ENCODE results near the gene MAPKBP1.

Gene MAPKBP1

DNA sequence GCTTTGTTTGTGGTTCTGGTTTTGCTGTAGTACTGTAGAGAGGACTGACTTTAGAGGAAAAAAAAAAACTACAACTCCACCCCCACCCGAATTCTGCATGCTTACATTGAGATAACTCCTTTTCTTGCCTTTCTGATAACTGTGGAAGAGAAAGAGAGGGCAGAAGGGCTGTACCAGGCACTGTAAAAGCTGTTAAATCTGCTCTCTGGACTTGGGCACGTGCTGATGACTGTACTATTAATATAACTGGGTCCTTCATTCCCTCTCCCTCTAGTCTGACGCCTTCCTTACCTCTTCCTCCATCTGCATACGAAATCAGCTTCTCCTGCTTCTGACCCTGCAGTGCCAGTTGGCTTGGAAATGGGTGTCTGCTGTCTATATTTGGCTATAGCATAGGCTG is 15.0 kb downstream of the MAPKBP1 start:
- DNase-seq: no peak

DNA sequence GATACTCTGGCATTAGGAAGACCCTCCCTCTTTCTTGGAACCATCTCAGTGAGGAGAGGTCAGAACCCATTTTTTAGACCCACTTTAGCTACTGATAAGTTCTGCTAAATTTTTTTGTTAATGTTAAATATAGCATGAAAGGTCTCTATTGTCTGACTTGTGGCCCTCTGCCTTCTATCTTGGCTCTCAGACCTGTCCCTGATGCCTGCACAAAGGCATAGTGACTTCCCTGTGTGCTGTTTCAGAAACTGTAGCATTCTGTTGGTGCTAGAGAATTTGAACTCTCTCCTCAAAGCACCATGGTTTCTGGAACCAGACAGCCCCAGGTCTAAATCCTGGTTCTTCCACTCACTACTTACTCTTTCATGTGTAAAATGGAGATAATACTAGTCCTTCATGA is 15.4 kb downstream of the MAPKBP1 start:
- DNase-seq: no peak

DNA sequence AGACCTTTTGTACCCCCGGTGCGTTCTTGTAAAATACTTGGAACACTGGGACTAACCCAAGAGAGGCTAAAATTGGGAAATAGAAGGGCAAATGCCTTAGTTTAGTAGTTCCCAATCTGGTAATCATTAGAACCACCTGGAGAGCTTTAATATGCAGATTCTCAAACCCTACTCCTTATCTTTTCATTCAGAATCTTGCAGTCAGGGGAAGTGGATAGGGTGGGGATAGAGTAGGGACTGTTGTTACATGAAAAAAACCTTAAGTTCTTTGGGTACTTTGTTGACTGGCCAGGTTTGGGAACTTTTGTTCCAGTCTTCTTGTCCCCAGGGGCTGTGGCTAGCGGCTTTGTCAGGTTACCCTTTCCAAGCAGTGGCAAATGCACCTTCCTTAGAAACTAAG is 15.9 kb downstream of the MAPKBP1 start:
- DNase-seq: no peak

DNA sequence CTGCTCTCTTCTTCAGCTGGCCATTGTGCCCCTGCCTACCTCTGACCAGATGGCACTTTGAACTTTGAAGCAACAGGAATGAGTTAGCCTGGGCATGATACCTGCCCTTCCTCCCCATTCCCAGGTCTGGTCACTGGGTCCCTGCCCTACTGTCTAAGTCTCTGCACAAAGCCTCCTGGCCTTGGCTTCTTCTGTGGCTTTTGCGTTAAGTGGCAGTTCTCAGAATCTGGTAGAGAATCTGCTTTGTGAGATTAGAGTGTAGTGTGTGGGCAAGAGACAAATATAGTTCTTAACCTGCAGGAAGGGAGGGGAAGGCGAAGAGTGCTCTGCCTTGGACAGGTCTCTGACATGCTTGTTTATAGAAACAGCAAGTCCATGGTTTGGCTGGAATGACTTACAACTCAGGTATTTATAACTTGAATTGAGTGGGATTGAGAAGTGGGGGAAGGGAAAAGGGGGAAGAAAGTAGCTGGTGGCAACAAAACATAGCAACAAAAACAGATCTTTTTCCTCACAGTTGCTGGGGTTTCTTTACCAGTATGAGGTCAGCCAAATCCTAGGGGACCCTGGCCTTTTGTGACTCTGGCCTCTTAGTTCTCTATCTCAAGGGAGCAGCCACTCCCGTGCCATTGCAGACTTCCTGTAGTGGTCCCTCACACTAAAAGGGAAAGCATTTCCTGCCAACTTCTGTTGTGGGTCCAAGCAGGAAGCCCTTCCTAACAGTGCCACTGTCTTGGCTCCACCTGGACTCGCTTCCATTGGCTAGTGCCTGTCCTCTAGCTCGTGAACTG is 16.7 kb downstream of the MAPKBP1 start:
- no peak for DNase-seq

DNA sequence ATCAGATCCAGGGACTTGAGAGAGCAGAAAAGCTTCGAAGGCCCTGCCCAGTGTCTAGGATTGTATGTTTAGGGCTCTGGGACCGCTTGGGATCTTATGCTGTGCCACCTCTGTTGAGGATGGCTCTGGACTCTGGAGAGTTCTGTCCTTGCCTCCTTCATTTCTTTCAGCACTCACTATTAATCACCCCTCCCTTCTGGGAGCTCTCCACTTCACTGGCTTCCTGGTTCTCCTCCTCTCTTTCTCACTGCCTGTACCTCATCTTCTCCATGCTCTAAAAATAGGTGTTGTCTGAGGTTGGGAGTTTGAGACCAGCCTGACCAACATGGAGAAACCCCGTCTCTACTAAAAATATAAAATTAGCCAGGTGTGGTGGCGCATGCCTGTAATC is 17.3 kb downstream of the MAPKBP1 start:
- no peak for DNase-seq

DNA sequence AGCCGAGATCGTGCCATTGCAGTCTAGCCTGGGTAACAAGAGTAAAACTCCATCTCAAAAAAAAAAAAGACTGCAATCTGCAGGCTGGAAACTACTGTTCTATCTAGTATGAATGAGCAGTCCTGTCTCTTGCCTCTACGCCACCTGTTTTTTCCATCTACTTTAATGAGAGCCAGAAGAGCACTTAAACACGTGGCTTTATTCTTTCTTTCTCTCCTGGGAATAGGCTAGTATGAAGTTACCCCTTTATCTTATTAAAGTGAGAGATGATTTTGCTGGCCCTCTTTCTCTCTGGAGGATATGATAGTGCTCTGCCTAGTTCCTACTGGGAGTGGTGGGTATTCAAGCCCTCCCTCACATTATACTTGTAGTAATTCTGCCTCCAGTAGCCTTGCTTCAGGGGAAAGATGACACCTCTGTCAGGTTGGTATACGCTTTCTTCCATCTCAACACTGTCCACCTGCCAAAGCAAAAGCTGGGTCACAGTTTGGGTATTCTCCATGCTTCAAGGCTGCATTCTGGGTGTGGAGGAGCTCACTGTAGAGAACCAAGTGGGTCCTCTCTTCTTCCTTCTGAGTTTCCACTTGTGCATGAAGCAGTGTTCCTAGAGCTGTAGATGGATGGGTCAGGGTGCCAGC is 17.8 kb downstream of the MAPKBP1 start:
- no peak for DNase-seq

DNA sequence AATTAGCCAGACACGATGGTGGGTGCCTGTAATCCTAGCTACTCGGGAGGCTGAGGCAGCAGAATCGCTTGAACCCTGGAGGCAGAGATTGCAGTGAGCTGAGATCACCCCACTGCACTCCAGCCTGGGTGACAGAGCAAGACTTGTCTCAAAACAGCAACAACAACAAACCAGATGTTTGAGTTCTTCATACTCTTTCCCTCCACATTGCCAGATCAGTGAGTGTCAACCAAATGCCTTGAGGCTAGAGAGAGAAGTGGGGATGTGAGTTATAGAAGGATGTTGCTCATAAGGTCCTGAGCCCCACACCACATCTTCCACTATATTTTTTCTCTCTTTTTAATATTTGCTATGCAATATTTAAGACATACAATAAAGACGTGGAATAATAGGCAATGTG is 19.8 kb downstream of the MAPKBP1 start:
- DNase-seq: no peak

DNA sequence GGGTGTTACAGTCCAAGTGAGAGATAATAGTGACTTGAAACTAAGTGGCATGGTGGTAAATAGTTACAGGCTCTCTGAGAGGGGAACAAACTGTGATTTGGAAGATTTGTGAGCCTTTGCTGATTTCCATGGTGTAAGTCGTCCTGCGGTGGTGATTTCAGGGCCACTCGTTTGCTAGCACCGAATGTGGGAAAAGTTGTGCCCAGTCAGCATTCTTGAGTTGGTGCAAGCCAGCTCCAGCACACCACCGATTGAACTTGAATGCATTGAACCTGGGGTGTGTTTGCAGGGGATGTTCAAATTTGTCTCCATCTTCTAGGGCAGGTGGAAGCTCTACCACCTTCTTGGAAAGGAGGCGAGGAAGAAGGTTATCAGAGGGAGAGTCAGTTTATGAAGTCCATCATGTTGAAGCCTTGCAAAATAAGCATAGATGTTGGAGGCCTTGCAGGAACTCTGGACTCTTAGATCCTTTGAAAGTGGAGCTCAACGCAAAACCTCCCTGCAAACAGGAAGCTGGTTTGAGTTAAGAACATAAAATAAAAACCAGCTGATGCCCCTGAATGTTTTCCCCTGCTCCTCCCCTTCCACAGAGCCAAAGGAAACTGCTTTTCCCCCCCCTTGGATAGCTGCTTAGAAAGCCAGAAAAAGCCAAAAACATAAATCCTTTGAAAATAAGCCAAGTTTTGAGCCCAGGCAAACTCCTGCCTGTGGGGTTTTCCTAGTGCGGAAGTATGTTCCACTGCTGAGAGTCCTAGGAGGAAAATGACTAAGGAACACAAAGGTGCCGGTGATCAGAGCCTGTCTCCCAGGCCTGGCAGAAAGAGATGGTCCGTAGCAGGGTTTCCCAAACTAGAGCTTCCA is 21.9 kb downstream of the MAPKBP1 start:
- DNase-seq: no peak

DNA sequence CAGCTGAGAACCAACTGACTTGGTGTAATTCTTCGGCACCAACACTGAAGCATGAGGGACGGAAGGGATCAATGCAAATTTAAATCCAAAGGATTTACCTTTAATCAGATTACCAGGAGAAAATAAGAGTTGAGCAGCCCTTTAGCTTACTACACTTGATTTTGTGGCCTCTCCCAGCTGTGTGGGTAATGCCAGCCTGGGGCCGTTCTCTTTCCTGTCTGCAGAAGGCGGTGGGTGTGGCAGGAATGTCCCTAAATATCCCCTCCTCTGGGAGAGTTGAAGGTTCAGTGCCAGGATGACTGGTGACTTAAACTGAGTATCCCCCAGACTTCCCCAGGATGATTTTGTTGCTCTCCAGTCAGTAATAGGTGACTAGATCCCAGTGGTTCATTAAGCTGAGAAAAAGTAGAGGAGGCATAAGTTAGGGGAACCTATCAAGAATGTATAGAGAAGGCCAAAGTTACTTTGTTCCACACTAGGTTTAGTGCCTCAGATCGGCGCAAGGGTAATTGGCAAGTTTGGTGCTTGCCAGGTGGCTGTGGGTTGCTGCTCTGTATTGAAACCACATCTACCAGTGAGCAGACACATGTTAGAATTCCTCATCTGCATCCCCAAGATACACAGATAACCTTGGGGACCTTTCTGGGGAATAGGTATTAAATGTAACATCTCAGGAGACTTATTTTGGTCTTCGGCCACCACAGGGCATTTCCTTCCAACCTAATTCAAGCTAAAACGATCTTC is 23.1 kb downstream of the MAPKBP1 start:
- DNase-seq: no peak

DNA sequence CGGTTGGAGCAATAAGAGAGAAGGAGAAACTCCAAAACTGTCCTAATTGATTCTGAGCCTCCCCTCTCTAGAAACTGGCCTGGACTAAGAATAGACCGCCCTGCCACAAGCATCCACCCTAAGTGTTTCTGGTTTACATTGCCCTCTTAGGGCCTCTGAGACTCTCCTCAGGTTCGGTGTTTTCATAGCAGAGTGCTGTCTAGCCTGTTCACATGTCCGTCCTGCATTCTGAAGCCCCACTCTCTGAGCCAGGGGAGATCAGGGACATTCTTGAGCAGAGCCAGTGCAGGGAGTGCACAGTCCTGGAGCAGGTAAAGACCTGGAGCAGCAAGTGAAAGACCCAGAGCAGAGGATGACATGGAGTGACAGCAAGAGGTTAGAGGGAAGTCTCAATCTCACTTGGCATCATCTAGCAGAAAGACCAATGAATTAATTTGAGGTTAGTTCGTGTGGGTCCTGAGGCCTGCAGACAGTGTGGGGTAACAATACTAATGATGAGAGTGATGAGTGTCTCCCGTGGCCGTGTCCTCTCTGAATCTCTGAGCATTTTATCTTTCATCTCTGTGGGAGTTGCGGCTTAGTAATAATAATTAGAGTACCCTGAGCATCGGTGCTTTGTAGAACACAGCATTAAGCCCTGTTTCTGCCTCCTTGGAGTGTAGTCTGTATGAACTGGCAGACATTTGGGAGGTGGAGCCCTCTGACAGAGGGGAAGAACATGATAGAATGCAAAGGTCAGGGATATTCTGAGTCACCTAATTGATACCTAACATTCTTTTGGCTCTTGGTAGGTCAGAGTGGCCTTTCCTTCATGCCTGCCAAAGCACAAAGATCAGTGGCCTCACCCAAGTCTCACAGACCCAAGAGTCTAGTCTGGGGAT is 24.6 kb downstream of the MAPKBP1 start:
- no peak for DNase-seq

DNA sequence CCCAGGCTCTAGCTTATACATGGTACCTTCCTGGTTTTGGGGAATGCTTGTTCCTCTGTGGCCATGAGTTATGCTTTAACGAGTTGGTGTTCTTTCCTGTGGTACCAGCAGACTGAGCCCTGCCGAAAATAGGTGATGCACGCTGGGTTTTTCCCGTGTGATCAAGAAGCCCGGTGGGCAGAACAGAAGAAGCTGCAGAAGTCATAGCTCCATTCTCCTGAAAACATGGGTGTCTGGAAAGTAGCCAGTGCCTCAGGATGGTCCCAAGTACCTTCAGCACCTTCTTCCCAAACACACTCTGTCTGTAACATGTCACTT is 25.2 kb downstream of the MAPKBP1 start:
- no peak for DNase-seq

DNA sequence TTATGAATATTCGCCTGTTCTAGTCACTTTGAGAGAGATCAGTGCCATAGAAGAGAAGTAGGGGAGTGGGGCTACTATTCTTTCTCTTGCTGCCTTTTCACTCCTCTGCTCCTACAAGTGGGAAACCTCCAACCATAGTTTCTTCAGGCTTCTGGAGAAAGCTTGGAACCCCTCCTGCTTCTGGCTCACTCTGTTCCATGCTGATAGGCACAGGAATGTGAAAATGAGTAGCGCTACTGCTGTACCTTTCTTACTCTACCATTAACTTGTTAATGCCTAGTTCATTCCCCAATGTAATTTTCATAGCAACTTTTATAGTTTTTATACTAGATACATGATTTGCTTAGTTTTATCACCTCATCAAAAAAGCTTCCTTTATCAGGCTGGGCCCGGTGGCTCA is 26.9 kb downstream of the MAPKBP1 start:
- no peak for DNase-seq

DNA sequence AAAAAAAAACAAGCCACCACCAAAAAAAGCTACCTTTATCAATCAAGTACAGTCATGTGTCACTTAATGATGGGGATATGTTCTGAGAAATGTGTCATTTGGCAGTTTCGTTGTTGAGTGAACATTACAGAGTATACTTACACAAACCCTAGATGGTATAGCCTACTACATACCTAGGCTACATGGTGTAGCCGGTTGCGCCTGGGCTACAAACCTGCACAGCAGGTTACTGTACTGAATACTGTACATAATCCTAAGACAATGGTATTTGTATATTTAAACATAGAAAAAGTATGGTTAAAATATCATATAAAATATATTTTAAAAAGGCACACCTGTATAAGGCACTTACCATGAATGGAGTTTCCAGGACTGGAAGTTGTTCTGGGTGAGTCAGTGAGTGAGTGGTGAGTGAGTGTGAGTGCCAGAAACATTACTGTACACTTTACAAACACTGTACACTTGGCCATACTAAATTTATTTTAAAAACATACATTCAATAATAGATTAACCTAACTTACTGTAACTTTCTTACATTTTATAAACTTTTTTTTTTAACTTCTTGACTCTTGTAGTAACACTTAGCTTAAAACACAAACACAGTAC is 27.7 kb downstream of the MAPKBP1 start:
- no peak for DNase-seq

DNA sequence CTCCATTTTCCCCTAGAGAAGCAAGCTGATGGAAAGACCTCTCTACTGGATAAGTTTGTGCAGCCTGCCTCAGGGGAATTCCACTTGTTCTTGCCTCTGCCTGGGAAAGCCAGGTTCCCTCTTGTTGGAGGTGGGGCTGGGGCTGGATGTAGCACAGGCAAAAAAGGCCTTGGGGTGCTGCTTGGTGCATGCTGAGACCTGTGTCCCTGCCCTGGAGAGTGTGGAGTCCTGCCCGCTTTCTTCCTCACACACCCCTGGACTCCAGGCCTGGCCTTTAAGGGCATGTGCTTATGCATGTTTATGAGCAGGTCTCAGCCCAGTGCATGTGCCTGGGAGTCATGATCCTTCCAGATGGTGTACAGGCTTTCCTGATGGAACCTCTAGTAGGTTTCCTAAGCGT is 30.1 kb downstream of the MAPKBP1 start:
- no peak for DNase-seq

DNA sequence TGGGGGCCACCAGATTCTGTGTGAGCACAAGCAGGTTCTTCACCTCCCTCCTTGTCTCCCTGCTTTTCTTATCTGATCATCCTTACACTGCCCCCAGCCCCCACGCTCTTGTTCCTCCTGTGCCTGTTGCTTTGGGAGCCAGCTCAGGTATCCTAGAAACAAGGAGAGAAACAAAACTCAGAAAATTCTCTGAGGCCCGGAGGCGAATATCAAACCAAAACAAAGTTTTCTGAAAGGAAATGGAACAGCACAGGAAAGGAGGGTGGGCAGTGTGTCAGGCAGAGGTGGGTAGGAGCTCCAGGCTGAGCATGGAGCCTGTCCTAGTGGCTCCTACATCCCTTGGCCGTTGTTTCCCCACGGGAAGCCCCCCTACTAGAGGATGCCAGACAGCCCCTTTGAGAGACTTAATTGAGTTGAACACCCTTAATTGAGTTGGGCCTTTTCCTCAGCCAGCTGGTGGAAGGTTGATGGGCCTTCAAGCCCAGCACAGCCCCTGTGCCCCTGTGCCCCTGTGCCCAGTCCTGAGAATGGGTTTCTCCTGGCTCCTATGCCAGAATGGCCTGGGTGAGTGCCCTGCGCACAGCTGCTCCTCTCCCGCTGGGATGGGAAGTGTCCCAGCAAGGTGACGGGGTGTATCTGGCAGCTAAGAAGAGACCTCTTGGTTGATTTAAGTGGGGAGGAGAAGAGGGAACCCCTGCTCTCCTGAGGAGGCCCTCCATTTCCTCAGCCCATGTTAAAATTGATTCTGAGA is 30.8 kb downstream of the MAPKBP1 start:
- no peak for DNase-seq

DNA sequence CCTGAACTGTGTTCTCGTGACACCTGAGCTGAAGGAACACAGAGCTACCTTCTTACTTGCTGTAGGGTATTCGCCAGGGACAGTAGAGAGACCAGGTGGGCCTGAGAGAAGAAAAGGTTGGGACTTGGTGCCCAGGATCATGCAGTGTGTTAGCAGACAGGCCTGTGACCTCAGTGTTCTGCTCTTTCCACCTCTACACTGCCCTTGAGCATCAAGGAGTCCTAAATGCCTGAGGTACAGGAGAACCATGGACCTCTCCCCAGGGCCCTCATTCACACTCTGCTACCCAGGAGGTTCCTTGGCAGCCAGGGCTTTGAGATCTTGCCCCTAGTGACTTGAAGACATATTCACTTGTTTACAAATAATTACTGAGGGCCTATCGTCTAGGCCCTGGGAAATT is 31.4 kb downstream of the MAPKBP1 start:
- DNase-seq: no peak

DNA sequence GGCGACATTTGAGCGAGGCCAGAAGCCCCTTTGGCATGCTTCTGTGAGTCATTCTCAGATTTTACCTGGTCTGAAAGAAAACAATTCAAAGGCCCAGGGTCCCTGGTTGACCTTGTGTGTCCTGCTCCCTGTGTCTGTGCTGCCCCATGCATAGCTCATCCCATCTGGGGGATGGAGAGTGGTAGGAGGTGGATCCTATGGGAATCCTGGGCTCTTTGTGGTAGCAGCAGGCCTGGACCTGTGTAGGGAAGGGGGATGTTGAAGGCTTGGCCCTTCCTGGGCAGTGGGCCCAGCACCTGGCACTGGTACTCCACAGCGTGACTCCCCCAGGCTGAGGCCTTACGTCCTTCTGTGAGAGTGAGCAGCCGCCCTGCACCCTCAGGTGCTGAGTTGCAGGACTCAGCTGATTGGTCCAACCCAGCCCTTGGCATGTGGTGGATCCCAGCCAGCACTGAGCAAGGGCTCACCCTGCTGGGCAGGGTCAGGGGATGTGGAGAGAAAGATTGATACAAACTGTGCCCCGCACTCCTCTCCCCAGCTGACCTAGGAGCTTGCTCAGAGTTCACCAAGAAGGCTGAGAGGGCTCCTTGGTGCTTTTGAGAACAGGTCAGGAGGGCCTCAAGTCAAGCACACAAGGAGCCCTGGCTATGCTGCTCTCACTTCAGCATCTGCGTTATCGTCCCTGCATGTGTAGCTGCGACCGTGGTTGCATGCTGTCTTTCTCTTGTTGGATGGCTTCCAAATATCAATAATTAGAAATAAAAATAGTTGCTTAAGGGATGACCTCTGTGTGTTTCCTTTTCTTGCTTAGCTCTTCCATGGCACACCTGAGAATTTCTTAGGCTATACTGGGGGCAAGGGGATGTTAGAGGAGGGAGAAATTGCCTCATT is 32.3 kb downstream of the MAPKBP1 start:
- DNase-seq: peak; percentile 18

DNA sequence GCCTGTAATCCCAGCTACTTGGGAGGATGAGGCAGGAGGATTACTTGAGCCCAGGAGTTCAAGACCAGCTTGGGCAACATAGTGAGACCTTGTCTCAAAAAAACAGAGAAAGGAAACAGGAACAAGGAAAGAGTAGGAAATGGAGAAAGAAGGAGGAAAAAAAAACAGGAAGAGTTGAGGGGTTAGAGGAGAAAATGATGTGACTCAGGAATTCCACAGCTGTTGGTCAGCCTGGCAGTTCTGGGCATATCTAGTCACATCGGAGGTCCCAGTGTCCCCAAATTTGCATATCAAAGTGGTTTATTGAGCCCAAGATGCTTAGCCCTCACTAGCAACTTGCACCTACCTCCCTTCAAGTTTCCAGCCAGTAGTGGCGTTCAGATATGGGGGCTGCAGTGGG is 34.8 kb downstream of the MAPKBP1 start:
- DNase-seq: no peak

DNA sequence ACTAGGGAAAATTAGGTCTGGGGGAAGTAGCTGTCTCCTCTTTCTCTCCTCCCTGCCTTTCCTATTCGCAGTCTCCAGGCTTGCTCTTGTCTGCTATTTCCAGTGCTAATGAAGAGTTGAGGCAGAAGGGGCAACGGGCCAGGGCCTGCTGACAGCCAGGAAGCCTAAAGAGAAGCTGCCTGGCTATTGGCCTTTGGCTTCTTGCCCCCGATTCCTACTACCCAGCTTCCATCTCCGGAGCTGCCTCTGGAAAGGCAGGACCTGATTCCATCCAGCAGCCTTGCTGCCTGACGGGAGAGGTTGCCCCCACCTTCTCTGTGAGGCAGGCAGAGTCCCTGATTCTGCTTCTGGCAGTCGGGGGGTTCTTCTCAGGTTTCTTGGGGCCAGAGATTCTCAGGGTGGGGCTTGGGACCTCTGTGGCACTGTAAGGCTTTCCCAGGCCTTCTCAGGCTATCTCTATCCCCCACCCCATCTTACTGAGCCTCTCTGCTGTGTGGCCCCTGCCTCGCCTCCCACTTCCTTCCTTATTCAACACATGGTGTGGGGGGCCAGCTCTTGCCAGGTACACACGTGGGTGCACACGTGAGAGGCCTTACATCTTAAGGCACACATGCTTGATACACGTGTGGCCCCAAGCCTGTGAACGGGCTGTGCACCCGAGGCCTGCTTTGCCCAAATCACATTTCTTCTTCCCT is 35.4 kb downstream of the MAPKBP1 start:
- no peak for DNase-seq

Measured in NCI-H1105 treated with DMSO at 0.1 percent for 48 hours (cell line).